HG02571 (cell line): ENCODE data around the gene SMYD1.

Experiments used
- ATAC-seq: cut with Tn5 transposase; IDR thresholded peaks from one replicate; pipeline ENCODE4 v1.9.1; 2021; ENCODE audit warnings: mild to moderate bottlenecking, moderate library complexity; ENCODE audit not compliant: unreplicated experiment

Gene SMYD1

GRCh38 chr2:88086401-88086800 lies 18.8 kb downstream of the SMYD1 start:
- no peak for ATAC-seq

GRCh38 chr2:88087073-88087472 lies 19.4 kb downstream of the SMYD1 start:
- ATAC-seq, result no peak

GRCh38 chr2:88087763-88088162 lies 20.1 kb downstream of the SMYD1 start:
- ATAC-seq, result no peak

- ATAC-seq, result no peak
Measured at GRCh38 chr2:88088999-88089398, 21.4 kb downstream of the SMYD1 start.

- ATAC-seq, result no peak
Measured at GRCh38 chr2:88090446-88091283, 23.0 kb downstream of the SMYD1 start.

GRCh38 chr2:88091943-88092342 lies 24.3 kb downstream of the SMYD1 start:
- ATAC-seq, result no peak

GRCh38 chr2:88092773-88093172 lies 25.1 kb downstream of the SMYD1 start:
- no peak for ATAC-seq

GRCh38 chr2:88095022-88095421 lies 27.4 kb downstream of the SMYD1 start:
- ATAC-seq, result no peak

GRCh38 chr2:88096708-88097107 lies 29.1 kb downstream of the SMYD1 start:
- no peak for ATAC-seq

- ATAC-seq, result no peak
Measured at GRCh38 chr2:88097192-88097591, 29.6 kb downstream of the SMYD1 start.

GRCh38 chr2:88097891-88098557 lies 30.4 kb downstream of the SMYD1 start:
- ATAC-seq, result no peak

- ATAC-seq, result no peak
Measured at GRCh38 chr2:88098558-88098900, 30.9 kb downstream of the SMYD1 start.

- ATAC-seq, result no peak
Measured at GRCh38 chr2:88099798-88100488, 32.3 kb downstream of the SMYD1 start.

- no peak for ATAC-seq
Measured at GRCh38 chr2:88100489-88100858, 32.8 kb downstream of the SMYD1 start.

- ATAC-seq, result no peak
Measured at GRCh38 chr2:88108796-88109195, 41.2 kb downstream of the SMYD1 start.

GRCh38 chr2:88110830-88111229 lies 43.2 kb downstream of the SMYD1 start:
- no peak for ATAC-seq

GRCh38 chr2:88113069-88113468 lies 45.4 kb downstream of the SMYD1 start:
- ATAC-seq, result no peak

GRCh38 chr2:88114889-88115288 lies 47.3 kb downstream of the SMYD1 start:
- no peak for ATAC-seq

- no peak for ATAC-seq
Measured at GRCh38 chr2:88115825-88116518, 48.3 kb downstream of the SMYD1 start.

- ATAC-seq, result no peak
Measured at GRCh38 chr2:88116669-88117432, 49.2 kb downstream of the SMYD1 start.

- no peak for ATAC-seq
Measured at GRCh38 chr2:88117973-88118372, 50.3 kb downstream of the SMYD1 start.
